GM19023 (cell line): ENCODE results near the gene PNMT.

ENCODE experiments used
- ATAC-seq: cut with Tn5 transposase; IDR thresholded peaks from one replicate; pipeline ENCODE4 v1.9.1; 2021; ENCODE audit warnings: mild to moderate bottlenecking, moderate library complexity; ENCODE audit not compliant: unreplicated experiment

The PNMT gene

GRCh38 chr17:39666601-39667261 lies 1.5 kb upstream of the PNMT start:
- no peak for ATAC-seq

- ATAC-seq = no peak
These were observed 850 bp upstream of the PNMT start for GRCh38 chr17:39667262-39667944.

DNA sequence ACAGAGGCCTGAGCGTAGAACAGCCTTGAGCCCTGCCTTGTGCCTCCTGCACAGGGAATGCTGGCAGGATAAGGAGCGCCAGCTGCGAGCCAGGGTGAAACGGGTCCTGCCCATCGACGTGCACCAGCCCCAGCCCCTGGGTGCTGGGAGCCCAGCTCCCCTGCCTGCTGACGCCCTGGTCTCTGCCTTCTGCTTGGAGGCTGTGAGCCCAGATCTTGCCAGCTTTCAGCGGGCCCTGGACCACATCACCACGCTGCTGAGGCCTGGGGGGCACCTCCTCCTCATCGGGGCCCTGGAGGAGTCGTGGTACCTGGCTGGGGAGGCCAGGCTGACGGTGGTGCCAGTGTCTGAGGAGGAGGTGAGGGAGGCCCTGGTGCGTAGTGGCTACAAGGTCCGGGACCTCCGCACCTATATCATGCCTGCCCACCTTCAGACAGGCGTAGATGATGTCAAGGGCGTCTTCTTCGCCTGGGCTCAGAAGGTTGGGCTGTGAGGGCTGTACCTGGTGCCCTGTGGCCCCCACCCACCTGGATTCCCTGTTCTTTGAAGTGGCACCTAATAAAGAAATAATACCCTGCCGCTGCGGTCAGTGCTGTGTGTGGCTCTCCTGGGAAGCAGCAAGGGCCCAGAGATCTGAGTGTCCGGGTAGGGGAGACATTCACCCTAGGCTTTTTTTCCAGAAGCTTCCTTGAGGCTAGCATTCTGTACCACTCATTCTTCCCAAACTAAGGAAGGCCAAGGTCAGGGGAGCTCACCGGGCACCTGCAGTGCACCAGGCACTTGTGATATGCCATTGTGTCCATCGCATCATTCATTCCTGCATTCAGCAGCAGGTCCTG lies 1.9 kb downstream of the PNMT start:
- no peak for ATAC-seq

GRCh38 chr17:39670746-39671145 lies 2.5 kb downstream of the PNMT start:
- ATAC-seq = no peak

DNA sequence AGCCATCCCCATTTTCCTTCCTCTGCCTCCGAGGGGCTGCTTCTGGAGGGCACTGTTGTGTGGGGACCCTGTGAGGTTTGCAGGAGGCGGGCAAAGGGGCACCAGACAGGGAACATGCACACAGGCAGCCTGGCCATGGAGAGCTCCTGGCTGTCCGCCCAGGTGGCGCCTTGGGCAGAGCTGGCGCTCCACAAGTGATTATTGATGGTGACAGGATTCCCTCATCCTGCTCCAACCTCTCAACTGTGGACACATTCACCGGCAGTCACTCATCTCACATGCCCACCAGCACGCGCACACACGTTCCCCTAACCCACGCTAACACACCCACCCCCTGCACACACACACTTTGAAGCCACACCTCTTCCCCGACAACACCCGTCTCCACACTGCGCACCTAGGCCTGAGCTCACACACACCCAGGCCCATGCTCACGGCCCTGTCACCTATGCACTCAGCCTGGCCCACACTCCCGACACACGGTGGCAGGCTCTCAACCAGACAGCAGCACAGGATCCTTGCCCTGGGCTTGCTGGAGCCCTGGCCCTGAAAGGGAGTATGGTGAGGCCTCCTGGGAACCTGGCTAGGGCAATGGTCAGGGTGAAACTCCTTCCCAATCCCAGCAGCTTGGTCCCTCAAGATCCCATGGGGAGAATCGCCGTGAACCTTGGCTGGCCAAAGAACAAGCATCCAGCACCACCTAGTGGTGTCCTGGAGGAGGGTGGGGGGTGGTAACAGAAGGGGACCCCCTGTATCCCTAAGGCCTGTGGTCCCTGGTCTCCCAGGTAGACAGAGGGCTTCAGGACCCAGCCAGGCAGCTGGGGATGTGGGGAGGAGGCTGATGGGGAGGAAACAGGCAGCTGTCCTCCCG lies 3.6 kb downstream of the PNMT start:
- no peak for ATAC-seq

GRCh38 chr17:39672522-39673334 lies 4.5 kb downstream of the PNMT start:
- ATAC-seq = no peak

GRCh38 chr17:39673335-39674081 lies 5.3 kb downstream of the PNMT start:
- no peak for ATAC-seq

GRCh38 chr17:39674179-39674578 lies 5.9 kb downstream of the PNMT start:
- ATAC-seq = no peak

- ATAC-seq = no peak
These were observed 6.6 kb downstream of the PNMT start for GRCh38 chr17:39674702-39675389.

- ATAC-seq = no peak
These were observed 7.3 kb downstream of the PNMT start for GRCh38 chr17:39675390-39676082.

DNA sequence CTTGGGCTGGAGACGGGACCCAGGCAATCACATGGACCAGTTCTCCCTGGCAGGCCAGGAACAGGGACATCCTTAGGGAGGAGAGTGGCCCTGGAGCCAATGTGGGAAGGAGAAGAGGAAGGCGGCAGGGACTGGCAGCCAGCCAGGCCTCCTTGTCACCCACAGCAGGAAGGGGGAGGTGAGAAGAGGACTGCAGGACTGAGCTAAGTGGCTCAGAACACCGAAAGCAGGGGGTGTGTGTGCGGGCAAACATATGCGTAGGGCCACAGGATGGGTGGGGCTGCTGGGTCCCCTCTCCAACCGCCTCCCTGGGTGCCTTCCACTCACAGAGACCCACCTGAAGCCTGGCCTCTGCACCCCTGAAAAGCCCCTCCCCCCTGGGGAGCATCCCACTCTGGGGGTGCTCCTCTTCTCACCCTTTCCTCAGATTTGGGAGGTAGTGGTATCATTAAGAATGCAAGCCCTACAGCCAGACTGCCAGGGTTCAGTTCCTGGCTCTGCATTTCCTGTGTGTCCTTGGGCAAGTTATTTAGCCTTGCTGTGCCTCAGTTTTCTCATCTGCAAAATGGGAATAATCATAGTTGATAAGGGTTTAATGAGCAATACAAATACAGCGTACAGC lies 8.1 kb downstream of the PNMT start:
- no peak for ATAC-seq

- ATAC-seq = no peak
These were observed 8.8 kb downstream of the PNMT start for GRCh38 chr17:39677072-39677471.

- no peak for ATAC-seq
These were observed 9.5 kb downstream of the PNMT start for GRCh38 chr17:39677542-39678339.

DNA sequence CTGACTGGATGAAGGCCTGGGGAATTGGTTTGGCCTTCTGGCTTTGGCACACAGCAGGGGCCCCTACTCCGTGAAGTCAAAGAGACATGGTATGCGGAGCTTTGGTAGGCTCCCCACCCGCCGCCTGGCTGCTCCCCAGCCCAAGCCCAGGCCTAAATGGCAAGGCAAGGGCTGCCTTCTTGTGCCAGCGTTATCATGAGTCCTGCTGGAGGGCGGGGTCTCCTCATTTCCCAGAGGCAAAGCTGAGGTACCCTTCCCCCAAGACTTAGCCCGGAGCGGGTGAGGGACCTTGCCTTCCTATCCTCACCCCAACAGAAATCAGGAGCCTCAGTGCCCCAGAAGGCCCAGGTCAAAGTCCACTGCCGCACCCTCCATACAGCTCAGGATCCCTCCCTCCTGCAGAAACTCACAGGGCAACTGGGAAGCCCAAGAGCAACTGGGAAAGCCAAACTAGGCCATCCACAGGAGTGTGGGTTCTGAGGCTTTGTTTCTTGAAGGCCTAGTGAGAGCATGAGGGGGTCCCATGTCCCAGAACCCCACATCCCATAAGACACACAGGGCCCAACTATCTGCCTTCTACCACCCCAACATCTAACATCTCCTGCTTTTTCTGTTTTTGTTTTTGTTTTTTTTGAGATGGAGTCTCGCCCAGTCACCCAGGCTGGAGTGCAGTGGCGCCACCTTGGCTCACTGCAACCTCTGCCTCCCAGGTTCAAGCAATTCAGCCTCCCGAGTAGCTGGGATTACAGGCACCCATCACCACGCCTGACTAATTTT lies 10.3 kb downstream of the PNMT start:
- ATAC-seq = no peak

DNA sequence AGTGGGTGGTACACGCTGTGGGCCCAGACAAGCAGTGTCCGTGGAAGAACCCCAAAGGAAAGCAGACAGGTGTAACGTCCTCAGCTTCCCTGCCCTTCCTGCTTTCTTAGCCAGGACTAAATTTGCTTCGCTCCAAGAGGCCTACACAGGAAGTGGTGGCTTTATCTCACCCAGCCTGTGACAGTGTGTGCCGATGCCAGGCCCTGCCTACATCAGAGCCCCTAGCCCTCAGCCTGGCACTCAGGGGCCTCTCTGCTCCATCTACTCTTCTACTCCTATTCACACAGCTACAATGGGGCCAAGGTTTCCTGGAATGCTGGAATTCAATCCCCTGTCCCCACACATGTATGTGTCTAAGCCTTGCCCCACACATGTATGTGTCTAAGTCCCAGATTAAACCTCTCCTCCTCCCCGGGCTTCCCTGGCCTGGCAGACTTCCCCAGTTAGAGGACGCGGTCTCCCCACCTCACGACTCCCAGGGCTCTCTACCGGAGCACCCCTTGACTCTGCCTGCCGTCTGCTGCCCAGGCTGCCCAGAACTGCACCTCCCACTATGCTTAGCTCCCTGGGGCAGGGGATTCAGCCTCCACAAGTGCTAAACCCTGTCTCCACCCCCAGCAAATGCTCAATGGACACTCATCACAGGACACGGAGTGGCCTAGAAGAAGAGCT lies 11.4 kb downstream of the PNMT start:
- ATAC-seq = no peak
